GM23248 (cell line): ENCODE measurements around the gene RNLS. TPM values are rescaled to one million over a fixed set of nuclear protein-coding genes. Genes with fewer than 3 reads are reported as not detected.
"Not testable (repeated sequence)": the region's sequence is repeated elsewhere in the genome, so short reads cannot be mapped to it uniquely, and the experiment has no call there.

Source experiments
- DNase-seq: peaks from one replicate; pipeline ENCODE4 v3.0.0-alpha.2; 2015
- H2AFZ ChIP-seq: fragments of 200-600 bp; sonication (generic); 2 replicates; pipeline ENCODE4 v1.6.1; 2016; ENCODE audit warnings: antibody characterized with exemption
- H3F3A ChIP-seq: fragments of 200-600 bp; sonication (generic); 2 replicates; pipeline ENCODE4 v1.6.1; 2016; ENCODE audit warnings: mild to moderate bottlenecking, antibody characterized with exemption, mixed run types; ENCODE audit not compliant: insufficient read depth
- H3K27ac ChIP-seq: fragments of 200-600 bp; sonication (generic); 2 replicates; pipeline ENCODE4 v1.5.1; 2016; ENCODE audit warnings: mild to moderate bottlenecking
- H3K27me3 ChIP-seq: fragments of 200-600 bp; sonication (generic); replicated peaks from 2 replicates; pipeline ENCODE4 v1.6.1; 2016; ENCODE audit warnings: mild to moderate bottlenecking; ENCODE audit not compliant: insufficient read depth
- H3K36me3 ChIP-seq: fragments of 200-600 bp; sonication (generic); 2 replicates; pipeline ENCODE4 v1.6.1; 2016; ENCODE audit warnings: low read depth, mild to moderate bottlenecking
- H3K4me1 ChIP-seq: fragments of 200-600 bp; sonication (generic); 2 replicates; pipeline ENCODE4 v1.6.1; 2016; ENCODE audit warnings: mild to moderate bottlenecking; ENCODE audit not compliant: insufficient read depth
- H3K4me2 ChIP-seq: fragments of 200-600 bp; sonication (generic); one replicate; pipeline ENCODE4 v1.6.1; 2016; ENCODE audit warnings: mild to moderate bottlenecking; ENCODE audit not compliant: unreplicated experiment
- H3K4me3 ChIP-seq: fragments of 200-600 bp; sonication (generic); 2 replicates; pipeline ENCODE4 v1.5.1; 2016; ENCODE audit warnings: mild to moderate bottlenecking
- H3K79me2 ChIP-seq: fragments of 200-600 bp; sonication (generic); 2 replicates; pipeline ENCODE4 v1.6.1; 2016; ENCODE audit warnings: mild to moderate bottlenecking; ENCODE audit not compliant: insufficient read depth
- H3K9ac ChIP-seq: fragments of 200-600 bp; sonication (generic); 2 replicates; pipeline ENCODE4 v1.6.1; 2016; ENCODE audit warnings: mild to moderate bottlenecking
- H3K9me2 ChIP-seq: fragments of 200-600 bp; sonication (generic); 2 replicates; pipeline ENCODE4 v1.6.1; 2016; ENCODE audit warnings: mixed run types, mild to moderate bottlenecking, moderate library complexity; ENCODE audit not compliant: insufficient read depth
- H3K9me3 ChIP-seq: fragments of 200-600 bp; sonication (generic); one replicate; pipeline ENCODE4 v1.6.1; 2017; ENCODE audit warnings: low read depth
- H4K20me1 ChIP-seq: fragments of 200-600 bp; sonication (generic); 2 replicates; pipeline ENCODE4 v1.6.0; 2016; ENCODE audit not compliant: insufficient read depth
- EZH2 ChIP-seq: fragments of 200-600 bp; sonication (generic); IDR thresholded peaks from 2 replicates; pipeline ENCODE4 v1.6.1; 2018; ENCODE audit warnings: antibody characterized with exemption, mild to moderate bottlenecking; ENCODE audit not compliant: insufficient read depth, poor library complexity, severe bottlenecking
- EZH2phosphoT487 ChIP-seq: fragments of 200-600 bp; sonication (generic); IDR thresholded peaks from 2 replicates; pipeline ENCODE4 v1.6.1; 2018; ENCODE audit warnings: antibody characterized with exemption, moderate library complexity, mild to moderate bottlenecking, low read depth; ENCODE audit not compliant: insufficient read depth
- WGBS, 2 experiments: methylation state at CpG; one replicate each; pipeline ENCODE4 v1.1.6; 2015 to 2017; ENCODE audit warnings: low lambda C conversion rate in 2 of 2, low coverage in 1 of 2; ENCODE audit errors: missing lambda C conversion rate in 2 of 2; 5-methylcytosine and 5-hydroxymethylcytosine counted together
- in situ Hi-C: fragments of 300-500 bp; cut with MboI; formaldehyde crosslinking; loops from 2 replicates; pipeline ENCODE4 v1.15.0; 2020
- polyA plus RNA-seq: library from polyadenylated mRNA; unstranded; fragments of >200 nt; fragmentation: Nextera tagmentation; extraction: Ambion mirVana; gene quantifications from 2 replicates; pipeline ENCODE4 v1.2.1, GENCODE V29; 2016
- total RNA-seq: library from RNA; depleted of rRNA; stranded (reverse); fragments of >200 nt; shearing (Covaris generic); gene quantifications from 2 replicates; pipeline ENCODE4 v1.2.3, GENCODE V29; 2014

The RNLS gene
- total and polyA plus RNA-seq, 2 experiments from 2014 or later = 11.5 to 23.1 TPM

DNA sequence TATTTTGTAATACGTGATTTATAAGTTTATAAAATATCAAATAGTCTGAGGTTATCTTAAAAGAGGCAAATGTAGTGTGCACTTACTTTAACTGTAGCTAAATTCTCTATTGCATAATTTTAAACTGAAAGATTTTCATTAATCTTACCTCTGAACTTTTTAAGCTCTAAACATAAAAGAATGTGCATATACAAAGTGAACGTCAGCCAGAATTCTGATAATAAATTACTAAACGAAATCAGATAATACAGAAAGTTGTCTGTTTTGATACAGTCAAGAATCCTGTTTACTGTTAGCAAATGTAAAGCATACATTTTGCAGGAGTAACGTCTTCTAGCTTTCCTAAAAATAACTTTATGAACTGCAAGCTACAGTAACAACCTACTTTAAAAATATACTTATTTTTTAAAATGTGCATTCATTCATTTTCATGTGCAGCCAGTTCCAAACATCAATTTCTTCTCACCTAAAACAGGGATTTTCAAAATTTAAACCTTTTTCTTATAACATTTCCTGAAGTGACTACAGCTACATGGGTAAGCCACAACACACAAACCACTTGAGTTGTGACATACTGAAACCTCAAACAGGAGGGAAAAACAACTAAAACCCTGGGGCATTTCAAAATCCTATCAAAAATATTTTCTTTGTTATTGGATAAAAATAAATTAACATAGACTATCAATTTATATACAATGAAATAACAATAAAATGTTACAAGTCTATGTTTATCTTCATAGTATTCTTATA, 92.7 kb downstream of the RNLS start:
- Histone ChIP-seq H3K9me3 (no peaks in the 10 kb centered on the region), H3K4me1 (peaks cover 9% of the 10 kb centered on the region; the same call in 1 of the 2 replicates), H3K27me3 (no peaks in the 10 kb centered on the region), H3K79me2 (no peaks in the 10 kb centered on the region), H3F3A (no peaks in the 10 kb centered on the region), H3K9me2 (no peaks in the 10 kb centered on the region), H3K36me3 (no peaks in the 10 kb centered on the region), H3K4me3 (no peak overlapping the region), H3K4me2 (no peak overlapping the region), H4K20me1 (no peaks in the 10 kb centered on the region), H3K27ac (no peak overlapping the region), H3K9ac (no peak overlapping the region), H2AFZ (no peak overlapping the region)
- in situ Hi-C loops = no loop called here
- DNase-seq = no peak
- 89% methylated on average over 4 of the region's 4 CpGs for WGBS, 2 experiments
- no peak for TF ChIP-seq EZH2
- TF ChIP-seq EZH2phosphoT487 = no peak

DNA sequence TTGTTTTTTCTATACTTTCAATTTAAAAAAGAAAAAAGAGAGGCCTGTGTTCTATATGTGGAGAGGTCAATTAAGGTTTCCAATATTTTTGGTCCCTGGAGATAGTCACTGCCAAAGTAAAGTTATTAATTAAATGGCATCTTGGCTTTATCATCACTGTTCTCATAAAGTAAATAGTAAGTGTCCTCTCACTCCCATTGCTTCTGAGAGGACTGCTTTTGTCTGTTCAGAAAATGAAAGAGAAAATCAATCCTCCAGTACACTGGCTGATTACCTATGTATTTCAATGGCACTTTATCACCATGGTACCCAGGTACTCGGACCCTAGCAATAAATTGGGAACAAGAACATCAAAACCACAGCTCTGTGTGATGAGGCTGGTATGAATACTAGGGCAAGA, 94.0 kb downstream of the RNLS start:
- DNase-seq = no peak
- H3K79me2 ChIP-seq = no peaks in the 10 kb centered on the region
- H3K36me3 ChIP-seq = no peaks in the 10 kb centered on the region
- no peaks in the 10 kb centered on the region for H3K9me2 ChIP-seq
- TF ChIP-seq EZH2phosphoT487 = no peak
- no peak for TF ChIP-seq EZH2
- H3K27ac ChIP-seq = no peak overlapping the region
- H2AFZ ChIP-seq = no peak overlapping the region
- WGBS, 2 experiments = 87 to 100% methylated on average over 1 of the region's 1 CpG
- no peaks in the 10 kb centered on the region for H3K27me3 ChIP-seq
- H3K4me2 ChIP-seq = no peak overlapping the region
- no peak overlapping the region for H3K4me3 ChIP-seq
- no peaks in the 10 kb centered on the region for H3F3A ChIP-seq
- no peaks in the 10 kb centered on the region for H4K20me1 ChIP-seq
- in situ Hi-C loops = no loop called here
- H3K4me1 ChIP-seq = peaks cover 8% of the 10 kb centered on the region; the same call in 1 of the 2 replicates
- no peak overlapping the region for H3K9ac ChIP-seq
- H3K9me3 ChIP-seq = no peaks in the 10 kb centered on the region

DNA sequence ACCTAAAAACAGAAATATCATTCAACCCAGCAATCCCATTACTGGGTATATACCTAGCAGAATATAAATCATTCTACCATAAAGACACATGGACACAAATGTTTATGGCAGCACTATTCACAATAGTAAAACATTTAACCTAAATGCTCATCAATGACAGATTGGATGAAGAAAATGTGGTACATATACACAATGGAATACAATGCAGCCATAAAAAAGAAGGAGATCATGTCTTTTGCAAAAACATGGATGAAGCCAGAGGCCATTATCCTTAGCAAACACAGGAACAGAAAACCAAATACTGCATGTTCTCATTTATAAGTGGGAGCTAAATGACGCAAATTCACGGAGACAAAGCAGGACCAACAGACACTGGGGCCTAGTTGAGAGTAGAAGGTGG, 96.3 kb downstream of the RNLS start:
- H3K9ac ChIP-seq, H3K4me2 ChIP-seq, H3F3A ChIP-seq, H3K9me2 ChIP-seq, H2AFZ ChIP-seq, in situ Hi-C loops, H3K27ac ChIP-seq, H4K20me1 ChIP-seq, H3K4me1 ChIP-seq, H3K79me2 ChIP-seq, H3K9me3 ChIP-seq, H3K36me3 ChIP-seq, H3K4me3 ChIP-seq, DNase-seq, H3K27me3 ChIP-seq: not testable (repeated sequence)
- WGBS, 2 experiments = 94 to 100% methylated on average over 2 of the region's 2 CpGs

DNA sequence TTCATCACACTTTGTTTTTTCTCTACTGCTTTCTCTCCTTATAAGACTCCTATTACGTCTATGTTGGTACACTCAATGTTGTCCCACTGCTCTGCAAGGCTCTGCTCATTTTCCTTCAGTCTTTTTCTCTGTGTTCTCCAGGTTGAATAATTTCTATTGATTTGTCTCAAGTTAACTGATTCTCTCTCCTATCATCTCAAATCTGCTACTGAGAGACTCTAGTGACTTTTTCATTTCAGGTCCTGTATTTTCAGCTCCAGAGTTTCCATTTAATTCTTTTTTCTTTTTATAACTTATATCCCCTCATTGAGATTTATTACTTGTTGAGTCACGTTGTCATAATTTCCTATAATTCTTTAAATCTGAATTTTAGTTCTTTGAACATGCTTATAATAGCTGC, 100.9 kb downstream of the RNLS start:
- in situ Hi-C loops = no loop called here
- H3K9me3 ChIP-seq = no peaks in the 10 kb centered on the region
- no peaks in the 10 kb centered on the region for H3K36me3 ChIP-seq
- no peaks in the 10 kb centered on the region for H3F3A ChIP-seq
- H3K4me2 ChIP-seq = no peak overlapping the region
- no peak for DNase-seq
- H3K27me3 ChIP-seq = no peaks in the 10 kb centered on the region
- 37 to 47% methylated on average over 2 of the region's 2 CpGs for WGBS, 2 experiments
- no peaks in the 10 kb centered on the region for H4K20me1 ChIP-seq
- H3K4me1 ChIP-seq = 0 out of 2 replicates have a peak, but pooled peaks cover 5% of the 10 kb centered on the region
- no peak overlapping the region for H2AFZ ChIP-seq
- no peak for TF ChIP-seq EZH2phosphoT487
- TF ChIP-seq EZH2 = no peak
- H3K9me2 ChIP-seq = no peaks in the 10 kb centered on the region
- H3K79me2 ChIP-seq = no peaks in the 10 kb centered on the region
- H3K4me3 ChIP-seq = no peak overlapping the region
- no peak overlapping the region for H3K27ac ChIP-seq
- H3K9ac ChIP-seq = no peak overlapping the region

DNA sequence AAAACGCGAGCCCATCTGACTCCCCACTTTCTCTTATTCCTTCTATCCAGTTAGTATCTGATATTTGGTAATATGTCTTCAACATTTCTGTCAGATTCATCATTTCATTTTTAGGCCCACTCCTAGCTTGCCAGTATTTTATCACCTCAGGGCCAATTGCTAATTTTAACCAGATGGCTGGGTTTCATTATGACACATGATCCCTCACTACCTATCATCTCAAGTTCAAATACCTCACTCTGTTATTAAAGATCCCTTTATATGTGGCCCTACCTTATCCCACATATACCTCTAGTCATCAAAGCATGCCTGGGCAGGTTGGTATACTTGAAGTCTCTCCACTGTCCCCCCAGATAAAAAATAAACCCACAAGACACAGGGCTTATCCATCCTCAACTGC, 104.9 kb downstream of the RNLS start:
- WGBS, 2 experiments = 74 to 85% methylated on average over 2 of the region's 2 CpGs
- no peak for TF ChIP-seq EZH2phosphoT487
- TF ChIP-seq EZH2 = no peak
- Histone ChIP-seq H3K9me2 (no peaks in the 10 kb centered on the region), H4K20me1 (no peaks in the 10 kb centered on the region), H3K9ac (no peak overlapping the region), H3K9me3 (no peaks in the 10 kb centered on the region), H3K79me2 (no peaks in the 10 kb centered on the region), H3K27ac (no peak overlapping the region), H3K4me2 (no peak overlapping the region), H3K27me3 (no peaks in the 10 kb centered on the region), H2AFZ (no peak overlapping the region), H3K36me3 (no peaks in the 10 kb centered on the region), H3F3A (no peaks in the 10 kb centered on the region), H3K4me1 (0 out of 2 replicates have a peak, but pooled peaks cover 5% of the 10 kb centered on the region), H3K4me3 (no peak overlapping the region)
- DNase-seq = no peak
- in situ Hi-C loops = no loop called here
